Activated CD8-positive, alpha-beta T cell treated with anti-CD3 and anti-CD28 coated beads for 36 hours (primary cell): ENCODE results near the gene TMEM202. TPM values are rescaled to one million over a fixed set of nuclear protein-coding genes. Genes with fewer than 3 reads are reported as not detected.
"Not testable (repeated sequence)": the region's sequence is repeated elsewhere in the genome, so short reads cannot be mapped to it uniquely, and the experiment has no call there.

ENCODE experiments used
- ATAC-seq: fragments of 200-7000 bp; cut with Tn5 transposase; one replicate; pipeline ENCODE4 v1.10.0; 2021; ENCODE audit warnings: mild to moderate bottlenecking, moderate library complexity
- CTCF ChIA-PET: fragments of 350-600 bp; sonication (Branson Sonifier 250); formaldehyde crosslinking; loops from one replicate; lab custom pipeline; 2021; ENCODE audit warnings: antibody characterized with exemption; lab: Charles Lee
- POLR2A ChIA-PET: fragments of 350-600 bp; sonication (Branson Sonifier 250); formaldehyde crosslinking; loops from one replicate; lab custom pipeline; 2021; ENCODE audit warnings: antibody characterized with exemption; lab: Charles Lee
- DNase-seq: peaks from one replicate; pipeline ENCODE4 v3.0.0-alpha.2; 2020
- H3K27ac Mint-ChIP-seq: one replicate; pipeline ENCODE4 v1.8.0; 2021; ENCODE audit warnings: mild to moderate bottlenecking, mixed read lengths
- H3K27me3 Mint-ChIP-seq: one replicate; pipeline ENCODE4 v1.8.0; 2021; ENCODE audit warnings: mixed read lengths
- H3K36me3 Mint-ChIP-seq: one replicate; pipeline ENCODE4 v1.8.0; 2021; ENCODE audit warnings: low read depth, mixed read lengths
- H3K4me1 Mint-ChIP-seq: one replicate; pipeline ENCODE4 v1.8.0; 2021; ENCODE audit warnings: low read depth, mixed read lengths
- H3K4me3 Mint-ChIP-seq: one replicate; pipeline ENCODE4 v1.8.0; 2021; ENCODE audit warnings: mild to moderate bottlenecking, moderate library complexity, mixed read lengths
- H3K9me3 Mint-ChIP-seq: one replicate; pipeline ENCODE4 v1.8.0; 2021; ENCODE audit warnings: mixed read lengths
- CTCF ChIP-seq: fragments of 200-600 bp; IDR thresholded peaks from one replicate; pipeline ENCODE4 v1.8.0; 2022; ENCODE audit warnings: antibody characterized with exemption, mild to moderate bottlenecking
- intact Hi-C: fragments of 100-400 bp; cut with micrococcal nuclease; formaldehyde crosslinking; loops from one replicate; pipeline ENCODE4 v1.10.0; 2022
- total RNA-seq, 2 experiments: library from RNA; stranded (reverse); gene quantifications; one replicate each; pipeline ENCODE4 v1.2.3, GENCODE V29; 2021

TMEM202 gene
- total RNA-seq, 2 experiments from 2014 or later = not detected

- DNase-seq (no peak), ATAC-seq (no peak)
- TF ChIP-seq CTCF = no peak
- H3K4me3 Mint-ChIP-seq = no peak overlapping the region
- no peaks in the 10 kb centered on the region for H3K9me3 Mint-ChIP-seq
- POLR2A ChIA-PET = interaction anchor here (1.3 kb wide), 1 partner anchor 12 kb away, joined by 3 read pairs; no protein-coding TSS in a partner anchor
- no peak overlapping the region for H3K27ac Mint-ChIP-seq
- H3K27me3 Mint-ChIP-seq = peaks cover 2% of the 10 kb centered on the region
- intact Hi-C loops = no loop called here
- H3K4me1 Mint-ChIP-seq = peaks cover 13% of the 10 kb centered on the region
- peaks cover 3% of the 10 kb centered on the region for H3K36me3 Mint-ChIP-seq
- CTCF ChIA-PET = no interaction called here
These were observed 18.2 kb upstream of the TMEM202 start for GRCh38 chr15:72379856-72380430.

GRCh38 chr15:72380743-72381142 lies 17.4 kb upstream of the TMEM202 start:
- no peak for ATAC-seq
- H3K27ac Mint-ChIP-seq = no peak overlapping the region

GRCh38 chr15:72382146-72382545 lies 16.0 kb upstream of the TMEM202 start:
- Mint-ChIP-seq H3K27ac (no peak overlapping the region), H3K36me3 (no peaks in the 10 kb centered on the region), H3K4me3 (no peak overlapping the region), H3K4me1 (peaks cover 3% of the 10 kb centered on the region), H3K9me3 (no peaks in the 10 kb centered on the region), H3K27me3 (no peaks in the 10 kb centered on the region)
- DNase-seq = no peak
- intact Hi-C loops = no loop called here
- TF ChIP-seq CTCF = no peak
- no peak for ATAC-seq
- ChIA-PET CTCF (interaction anchor here (0.7 to 1.5 kb wide), 5 partner anchors 9 to 91 kb away, joined by 3 to 4 read pairs (median 3); no protein-coding TSS in a partner anchor), POLR2A (no interaction called here)

More at GRCh38 chr15:72380743-72381142, 17.4 kb upstream of the TMEM202 start:
- Mint-ChIP-seq H3K27me3 (peaks cover 2% of the 10 kb centered on the region), H3K36me3 (peaks cover 2% of the 10 kb centered on the region), H3K9me3 (no peaks in the 10 kb centered on the region), H3K4me1 (peaks cover 8% of the 10 kb centered on the region), H3K4me3 (no peak overlapping the region)
- DNase-seq = no peak
- POLR2A ChIA-PET = interaction anchor here (1.3 kb wide), 1 partner anchor 13 kb away, joined by 3 read pairs; no protein-coding TSS in a partner anchor
- intact Hi-C loops = no loop called here
- CTCF ChIA-PET = no interaction called here
- no peak for TF ChIP-seq CTCF

- ATAC-seq (no peak), DNase-seq (no peak)
- no peak overlapping the region for H3K27ac Mint-ChIP-seq
- no peaks in the 10 kb centered on the region for H3K9me3 Mint-ChIP-seq
- intact Hi-C loops = no loop called here
- H3K27me3 Mint-ChIP-seq = no peaks in the 10 kb centered on the region
- CTCF ChIA-PET = no interaction called here
- H3K4me3 Mint-ChIP-seq = no peak overlapping the region
- no peak for TF ChIP-seq CTCF
- H3K4me1 Mint-ChIP-seq = no peaks in the 10 kb centered on the region
- POLR2A ChIA-PET = no interaction called here
- no peaks in the 10 kb centered on the region for H3K36me3 Mint-ChIP-seq
These were observed 10.4 kb upstream of the TMEM202 start for GRCh38 chr15:72387741-72388140.

- Mint-ChIP-seq H3K36me3 (no peaks in the 10 kb centered on the region), H3K4me3 (no peak overlapping the region), H3K27ac (no peak overlapping the region), H3K4me1 (no peaks in the 10 kb centered on the region), H3K9me3 (no peaks in the 10 kb centered on the region), H3K27me3 (no peaks in the 10 kb centered on the region)
- TF ChIP-seq CTCF = no peak
- ATAC-seq (no peak), DNase-seq (no peak)
- intact Hi-C loops = no loop called here
- CTCF ChIA-PET = interaction anchor here (0.9 to 1.7 kb wide), 2 partner anchors 15 to 211 kb away, joined by 3 to 4 read pairs; no protein-coding TSS in a partner anchor
- POLR2A ChIA-PET = interaction anchor here (1.0 to 1.2 kb wide), 2 partner anchors 86 to 200 kb away, joined by 3 read pairs; no protein-coding TSS in a partner anchor
These were observed 8.9 kb upstream of the TMEM202 start for GRCh38 chr15:72389231-72389630.

- intact Hi-C loops, H3K4me1 Mint-ChIP-seq, ATAC-seq, H3K27me3 Mint-ChIP-seq, CTCF ChIA-PET, DNase-seq, H3K9me3 Mint-ChIP-seq, H3K36me3 Mint-ChIP-seq, H3K4me3 Mint-ChIP-seq, H3K27ac Mint-ChIP-seq, POLR2A ChIA-PET: not testable (repeated sequence)
These were observed 1.8 kb upstream of the TMEM202 start for GRCh38 chr15:72396331-72396730.
